ENCODE data around the gene ANTXR1.

The ANTXR1 gene
- total RNA-seq = 0 to 1.2 reads per million in 2 donors

DNA sequence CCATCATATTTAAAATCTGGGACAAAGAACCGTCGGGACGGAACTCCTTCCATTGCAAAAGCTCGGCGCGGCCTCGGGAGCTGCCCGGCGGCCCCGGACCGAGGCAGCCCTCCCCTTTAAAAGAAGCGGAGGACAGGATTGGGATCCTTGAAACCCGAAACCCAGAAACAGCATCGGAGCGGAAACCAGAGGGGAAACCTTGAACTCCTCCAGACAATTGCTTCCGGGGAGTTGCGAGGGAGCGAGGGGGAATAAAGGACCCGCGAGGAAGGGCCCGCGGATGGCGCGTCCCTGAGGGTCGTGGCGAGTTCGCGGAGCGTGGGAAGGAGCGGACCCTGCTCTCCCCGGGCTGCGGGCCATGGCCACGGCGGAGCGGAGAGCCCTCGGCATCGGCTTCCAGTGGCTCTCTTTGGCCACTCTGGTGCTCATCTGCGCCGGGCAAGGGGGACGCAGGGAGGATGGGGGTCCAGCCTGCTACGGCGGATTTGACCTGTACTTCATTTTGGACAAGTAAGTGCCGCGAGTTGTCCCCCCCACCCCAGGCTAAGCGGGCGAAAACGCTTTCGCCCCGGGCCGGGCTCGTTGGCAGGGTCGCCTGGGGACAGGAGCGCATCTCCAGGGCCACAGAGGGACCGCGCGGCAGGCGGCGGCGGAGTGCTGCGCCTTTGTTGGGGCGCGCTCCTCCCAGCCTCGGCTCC is at the start of gene ANTXR1:
ANTXR1 (plus strand) TSS at position 38 of the 698 bp plus-strand sequence; CDS start at position 359, 321 bp downstream.
- peak in 1 of 5 experiments; percentile 22 for DNase-seq

DNA sequence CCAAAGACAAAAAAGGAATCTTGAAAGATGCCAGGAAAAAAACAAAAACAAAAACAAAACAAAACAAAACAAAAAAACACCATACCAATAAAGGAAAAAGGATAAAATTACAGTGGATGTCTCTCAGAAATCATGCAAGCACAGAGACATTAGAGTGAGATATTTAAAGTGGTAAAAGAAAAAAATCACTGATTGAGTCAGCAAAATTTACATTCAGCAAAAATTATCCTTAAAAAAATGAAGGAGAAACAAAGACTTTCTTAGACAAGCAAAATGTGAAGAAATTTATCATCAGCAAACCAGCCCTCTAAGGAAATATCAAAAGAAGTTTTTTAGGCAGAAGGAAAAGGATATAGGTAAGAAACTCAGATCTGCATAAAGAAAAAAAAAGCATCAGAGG is 48.7 kb upstream of the ANTXR1 start:
- DNase-seq = no peak

GRCh38 chr2:68968221-68968620 is 44.8 kb upstream of the ANTXR1 start:
- DNase-seq = no peak

DNA sequence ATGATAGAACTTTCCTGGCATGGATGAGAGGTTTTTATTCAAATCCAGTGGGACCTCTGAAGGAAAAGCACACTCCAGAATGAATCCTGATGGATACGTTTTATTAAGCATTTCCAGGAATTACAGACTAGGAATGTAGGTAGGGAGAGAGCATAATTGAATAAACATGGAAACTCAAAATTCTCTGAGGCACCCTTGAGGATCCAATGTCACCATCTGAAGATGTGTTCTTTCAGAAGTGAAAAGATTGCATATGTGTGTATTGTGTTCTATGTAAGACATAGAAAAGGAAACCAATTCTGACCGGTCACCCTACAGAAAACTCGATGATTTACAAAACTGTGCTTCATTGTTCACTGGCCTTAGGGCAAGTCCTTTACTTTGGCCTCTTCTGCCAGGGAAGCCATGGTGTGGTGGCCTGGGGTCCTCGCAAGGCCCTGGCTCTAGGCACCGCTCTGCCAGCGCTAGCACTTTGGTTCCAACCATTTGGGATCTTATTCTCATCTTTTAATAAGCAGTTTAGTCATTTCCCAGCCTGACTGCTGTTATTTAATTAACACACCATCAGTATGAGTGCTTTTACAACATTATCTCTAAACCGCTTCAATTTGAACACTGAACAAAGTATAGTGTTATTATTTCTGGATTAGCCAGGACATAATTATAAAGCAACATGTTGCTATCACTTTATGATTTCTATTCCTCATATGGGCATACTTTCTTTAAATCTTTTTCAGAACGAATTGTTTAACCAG is 43.1 kb upstream of the ANTXR1 start:
- no peak for DNase-seq

DNA sequence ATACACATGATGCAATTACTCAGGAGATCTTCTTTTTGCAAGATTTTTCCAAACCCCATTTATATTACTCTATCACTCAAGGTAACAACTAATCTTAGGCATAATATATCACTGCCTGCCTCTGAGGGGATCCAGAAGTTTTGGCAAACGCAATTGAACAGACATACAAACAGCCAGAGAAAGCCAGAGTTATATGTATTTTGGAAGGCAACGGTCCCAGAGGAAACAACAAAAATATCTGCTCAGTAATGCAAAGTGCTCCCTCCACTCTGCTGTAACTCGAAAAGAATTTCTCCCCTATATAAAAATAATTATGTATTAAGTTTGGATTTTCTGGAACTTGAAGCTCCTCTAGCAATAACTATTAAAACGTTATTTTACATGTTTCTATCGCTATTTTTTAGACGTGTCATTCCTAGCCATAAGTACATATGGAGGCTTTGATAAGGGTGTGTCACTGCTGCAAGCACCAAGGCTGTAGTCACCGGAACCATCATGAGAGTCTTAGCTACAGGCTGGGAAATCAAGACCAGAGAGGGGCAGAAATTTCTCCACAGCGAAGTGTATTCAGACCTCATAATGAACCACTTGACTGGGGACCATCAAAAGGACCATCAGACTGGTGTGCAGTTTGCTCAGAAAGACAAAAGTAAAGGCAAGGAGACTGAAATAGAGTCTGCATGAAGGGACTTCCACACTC is 42.3 kb upstream of the ANTXR1 start:
- DNase-seq = no peak

DNA sequence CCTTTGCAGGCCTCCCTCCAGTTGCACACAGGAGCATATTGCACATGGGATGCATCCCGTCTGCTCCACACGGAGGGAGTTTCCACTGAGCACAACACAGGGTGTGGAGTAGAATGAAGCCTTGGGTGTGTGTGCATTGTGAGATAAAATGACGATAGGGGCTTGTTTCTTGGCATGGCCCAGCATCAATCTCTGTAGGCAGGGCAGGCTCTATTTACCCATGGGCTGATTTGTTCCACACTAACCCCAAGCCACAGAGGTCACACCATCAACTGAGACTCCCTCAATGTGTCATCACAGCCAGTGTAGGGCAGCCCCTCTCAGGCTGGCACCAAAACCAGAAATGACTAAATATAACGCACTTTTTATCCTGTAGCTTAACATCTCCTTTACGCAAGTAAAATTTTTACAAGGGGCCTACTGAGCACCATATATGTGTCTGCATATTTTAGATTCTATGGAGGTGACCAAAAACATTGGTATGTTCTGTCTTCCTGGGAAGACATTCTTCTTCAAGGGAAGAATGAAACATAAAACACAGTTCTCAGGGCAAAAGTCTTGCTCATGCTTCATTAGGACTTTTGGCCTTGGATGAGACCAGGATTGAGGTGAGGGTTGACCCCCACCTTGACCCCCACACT is 41.3 kb upstream of the ANTXR1 start:
- DNase-seq = peak in 1 of 5 experiments; percentile 13

GRCh38 chr2:68974251-68974650 is 38.7 kb upstream of the ANTXR1 start, which contains the start of gene GKN1:
Gene GKN1, plus strand, starts transcription at chr2:68974636. Its CDS starts 42 bp downstream, at chr2:68974678.
- DNase-seq = no peak

DNA sequence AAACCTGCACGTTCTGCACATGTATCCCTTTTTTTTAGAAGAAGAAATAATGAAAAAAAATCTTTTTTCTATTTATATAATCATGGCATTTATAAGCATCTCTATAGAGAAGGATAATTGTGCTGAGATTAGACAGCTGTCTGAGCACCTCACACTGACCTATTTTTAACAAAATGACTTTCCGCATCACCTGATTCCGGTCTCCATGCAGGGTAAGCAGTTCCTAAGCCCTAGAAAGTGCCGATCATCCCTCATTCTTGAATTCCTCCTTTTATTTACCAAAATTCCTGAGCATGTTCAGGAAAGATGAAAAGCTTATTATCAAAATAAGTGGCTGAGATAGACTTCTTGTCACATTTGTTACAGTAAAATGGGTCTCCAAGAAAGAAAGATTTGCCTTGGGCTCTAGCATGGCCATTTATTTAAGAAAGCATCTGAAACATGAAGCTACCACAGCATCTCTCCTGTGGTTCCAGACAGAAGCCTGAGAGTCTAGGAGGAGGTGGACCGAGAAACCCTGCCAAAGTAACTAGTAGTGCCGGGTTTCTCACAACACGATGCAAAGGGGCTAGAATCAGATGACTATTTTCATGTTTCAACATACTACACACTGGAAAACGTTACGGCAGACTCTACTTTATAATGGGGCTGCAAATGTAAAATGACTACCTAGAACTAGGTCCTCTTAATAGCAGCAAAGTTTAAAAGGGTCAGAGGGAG is 37.9 kb upstream of the ANTXR1 start:
- no peak for DNase-seq

GRCh38 chr2:68975844-68976243 is 37.1 kb upstream of the ANTXR1 start:
- no peak for DNase-seq

DNA sequence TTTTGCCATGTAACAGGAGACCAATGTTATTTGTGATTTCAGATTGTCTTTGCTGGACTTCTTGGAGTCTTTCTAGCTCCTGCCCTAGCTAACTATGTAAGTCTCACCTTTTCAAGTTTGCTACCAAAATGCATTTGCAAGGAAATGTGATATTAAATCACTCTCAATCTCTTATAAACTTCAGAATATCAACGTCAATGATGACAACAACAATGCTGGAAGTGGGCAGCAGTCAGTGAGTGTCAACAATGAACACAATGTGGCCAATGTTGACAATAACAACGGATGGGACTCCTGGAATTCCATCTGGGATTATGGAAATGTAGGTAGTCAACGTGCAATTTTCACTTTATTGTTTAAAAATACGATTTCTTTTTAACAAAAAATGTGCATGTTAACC is 35.5 kb upstream of the ANTXR1 start:
- DNase-seq = no peak

- DNase-seq = no peak
Measured at GRCh38 chr2:68978098-68978497, 34.9 kb upstream of the ANTXR1 start.

GRCh38 chr2:68980956-68981355 is 32.0 kb upstream of the ANTXR1 start:
- no peak for DNase-seq

DNA sequence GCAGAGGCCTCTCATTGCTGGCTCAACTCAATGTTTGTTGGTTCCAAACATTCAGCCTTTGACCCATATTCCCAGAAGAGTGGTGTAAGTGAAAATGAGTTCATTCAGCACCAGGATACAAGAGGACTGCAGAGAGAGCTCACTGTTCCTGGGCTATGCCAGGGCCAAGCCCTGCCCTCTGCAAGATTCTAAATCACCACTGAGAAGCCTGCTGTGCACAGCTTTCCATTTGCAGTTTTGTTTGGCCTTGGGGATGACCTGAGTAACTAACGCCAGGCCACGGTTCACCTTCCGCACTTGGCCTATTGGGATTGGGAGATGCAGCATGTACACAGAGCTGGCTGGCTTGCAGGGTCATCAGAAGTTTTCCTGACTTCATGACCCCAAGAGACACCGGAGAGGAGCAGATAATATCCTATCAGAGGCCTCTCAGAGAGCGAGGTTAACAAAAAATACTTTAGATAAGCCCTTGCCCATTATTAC is 25.9 kb upstream of the ANTXR1 start:
- no peak for DNase-seq

- DNase-seq = no peak
Measured at GRCh38 chr2:68989035-68989434, 23.9 kb upstream of the ANTXR1 start.

DNA sequence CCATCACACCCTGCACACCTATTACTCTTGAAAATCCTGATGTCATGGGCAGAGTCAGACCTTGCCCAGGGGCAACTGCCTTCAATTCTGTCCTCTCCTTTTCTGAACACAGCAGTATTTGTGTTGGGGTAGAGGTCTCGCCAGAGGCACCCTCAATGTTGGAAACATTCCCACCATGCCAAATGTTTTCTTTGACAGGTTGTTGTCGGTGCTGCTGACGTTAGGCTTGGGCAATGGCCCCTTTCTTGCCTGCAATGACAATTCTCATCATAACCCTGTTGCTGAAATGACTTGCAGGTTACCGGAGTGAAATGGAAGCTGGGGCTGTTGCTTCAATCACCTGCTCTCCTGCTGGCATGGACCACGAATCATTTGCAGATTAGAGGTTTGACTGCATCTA is 20.6 kb upstream of the ANTXR1 start:
- DNase-seq = no peak

GRCh38 chr2:68992933-68993332 is 20.0 kb upstream of the ANTXR1 start:
- DNase-seq = no peak

DNA sequence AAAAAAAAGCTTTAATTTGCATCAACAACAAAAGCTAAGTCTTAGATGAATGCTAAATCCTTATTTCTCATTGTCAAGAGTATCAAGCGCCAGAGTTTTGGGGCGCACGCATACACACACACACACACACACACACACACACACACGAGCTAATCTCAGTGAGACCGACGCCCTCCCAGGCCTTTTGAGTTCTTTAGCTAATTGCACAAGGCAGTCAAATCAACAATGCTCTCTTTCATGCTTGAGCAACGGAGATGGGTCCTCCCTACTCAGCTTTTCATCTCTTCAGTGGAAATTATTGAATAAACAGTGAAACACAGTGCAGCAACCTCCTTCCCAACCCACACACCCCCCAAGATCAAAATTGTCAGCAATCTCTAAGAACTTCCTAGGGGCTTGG is 19.3 kb upstream of the ANTXR1 start:
- DNase-seq = no peak

- no peak for DNase-seq
Measured at GRCh38 chr2:68994864-68995263, 18.1 kb upstream of the ANTXR1 start.

DNA sequence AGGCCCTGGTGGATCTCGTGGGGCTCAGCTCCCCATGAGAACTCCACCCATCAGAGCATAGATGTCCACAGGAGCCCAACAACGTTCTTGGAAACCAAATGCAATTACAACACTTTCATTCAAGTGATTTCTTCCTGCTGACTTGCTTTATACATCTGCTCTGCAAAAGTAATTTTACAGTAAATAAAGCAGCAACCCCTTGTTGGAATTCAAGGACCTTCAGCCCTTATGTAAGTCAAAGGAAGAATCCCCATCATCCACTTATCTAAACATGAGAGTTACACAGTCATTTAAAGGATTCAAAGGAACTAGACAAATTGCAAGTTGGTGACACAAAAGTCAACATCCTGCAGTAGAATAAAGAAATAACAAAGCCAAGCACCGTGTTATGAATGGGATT is 17.1 kb upstream of the ANTXR1 start:
- no peak for DNase-seq

DNA sequence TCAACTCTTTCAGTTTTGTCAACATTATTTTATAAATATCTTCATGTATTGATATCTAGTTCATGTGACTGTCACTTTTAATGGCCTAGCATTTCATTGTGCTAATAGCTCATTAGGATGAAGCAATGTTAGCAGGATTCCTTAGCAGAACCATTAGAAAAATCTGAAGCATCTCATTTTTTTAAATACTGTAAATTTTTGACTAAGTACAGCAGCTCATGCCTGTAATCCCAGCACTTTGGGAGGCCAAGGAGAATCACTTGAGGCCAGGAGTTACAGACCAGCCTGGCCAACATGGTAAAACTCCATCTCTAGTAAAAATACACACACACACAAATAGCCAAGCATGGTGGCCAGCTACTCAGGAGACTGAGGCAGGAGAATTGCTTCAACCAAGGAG is 15.6 kb upstream of the ANTXR1 start:
- no peak for DNase-seq

DNA sequence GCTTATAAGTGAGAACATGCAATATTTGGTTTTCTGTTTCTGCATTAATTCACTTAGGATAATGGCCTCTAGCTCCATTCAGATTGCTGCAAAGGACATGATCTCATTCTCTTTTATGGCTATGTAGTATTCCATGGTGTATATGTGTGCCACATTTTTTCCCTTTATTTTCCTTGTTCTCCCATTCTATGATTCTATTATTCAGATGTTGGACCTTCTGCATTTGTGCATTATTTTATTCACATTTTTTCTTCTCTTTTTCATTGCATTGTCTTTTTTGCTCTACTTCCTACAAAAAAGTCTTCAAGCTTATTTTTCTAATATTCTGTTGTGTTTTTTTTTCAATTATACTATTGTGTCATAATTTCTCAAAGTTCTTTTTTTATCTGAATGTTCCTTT is 11.1 kb upstream of the ANTXR1 start:
- DNase-seq = no peak

DNA sequence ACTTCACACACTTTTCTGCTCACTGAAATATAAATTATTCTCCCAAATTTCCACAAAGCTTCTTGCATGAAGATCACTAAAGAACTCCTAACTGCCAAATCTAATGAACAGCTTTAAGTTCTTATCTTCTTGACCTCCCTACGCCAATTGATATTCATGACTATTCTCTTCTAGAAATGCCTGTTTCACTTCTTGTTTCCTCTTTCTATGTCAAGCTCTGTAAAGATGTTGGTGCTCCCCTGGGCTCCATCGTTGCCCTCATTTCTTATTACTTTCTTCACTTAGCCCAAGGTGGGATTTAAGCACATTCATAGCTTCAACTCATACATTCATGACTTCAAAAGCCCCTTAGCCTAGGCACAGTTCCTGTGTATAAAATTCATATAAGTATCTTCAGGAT is 9.2 kb upstream of the ANTXR1 start:
- DNase-seq = no peak
